HG03460 (cell line): Measurements from ENCODE around the gene CARD11.

Source experiments
- ATAC-seq: cut with Tn5 transposase; IDR thresholded peaks from one replicate; pipeline ENCODE4 v1.9.1; 2021; ENCODE audit not compliant: unreplicated experiment

Gene CARD11

GRCh38 chr7:2880874-2881533 lies 162.7 kb downstream of the CARD11 start:
- no peak for ATAC-seq

GRCh38 chr7:2880051-2880450 lies 163.6 kb downstream of the CARD11 start:
- ATAC-seq, result no peak

- ATAC-seq, result no peak
These were observed 164.3 kb downstream of the CARD11 start for GRCh38 chr7:2879354-2879753.

- no peak for ATAC-seq
These were observed 165.4 kb downstream of the CARD11 start for GRCh38 chr7:2878306-2878705.

GRCh38 chr7:2876031-2876731 lies 167.5 kb downstream of the CARD11 start:
- no peak for ATAC-seq

GRCh38 chr7:2873686-2874551 lies 169.7 kb downstream of the CARD11 start:
- ATAC-seq, result no peak

- no peak for ATAC-seq
These were observed 170.5 kb downstream of the CARD11 start for GRCh38 chr7:2873146-2873545.

- ATAC-seq, result no peak
These were observed 171.3 kb downstream of the CARD11 start for GRCh38 chr7:2872296-2872874.

- ATAC-seq, result peak; percentile 55
These were observed 173.2 kb downstream of the CARD11 start for GRCh38 chr7:2870471-2870931.

- ATAC-seq, result no peak
These were observed 173.7 kb downstream of the CARD11 start for GRCh38 chr7:2869981-2870380.

GRCh38 chr7:2866601-2867000 lies 177.1 kb downstream of the CARD11 start:
- no peak for ATAC-seq

GRCh38 chr7:2864999-2865670 lies 178.5 kb downstream of the CARD11 start:
- ATAC-seq, result no peak

GRCh38 chr7:2864204-2864985 lies 179.3 kb downstream of the CARD11 start:
- ATAC-seq, result no peak

GRCh38 chr7:2863461-2864066 lies 180.1 kb downstream of the CARD11 start:
- ATAC-seq, result peak; percentile 92

- ATAC-seq, result no peak
These were observed 180.8 kb downstream of the CARD11 start for GRCh38 chr7:2862831-2863361.

GRCh38 chr7:2861509-2861908 lies 182.2 kb downstream of the CARD11 start:
- ATAC-seq, result no peak

GRCh38 chr7:2860627-2861133 lies 183.0 kb downstream of the CARD11 start:
- no peak for ATAC-seq

- no peak for ATAC-seq
These were observed 183.7 kb downstream of the CARD11 start for GRCh38 chr7:2859952-2860351.

- no peak for ATAC-seq
These were observed 185.0 kb downstream of the CARD11 start for GRCh38 chr7:2858621-2859020.
